Effector CD4-positive, alpha-beta T cell (primary cell): ENCODE results near the gene NFIB.

Experiments used
- DNase-seq: peaks from one replicate; pipeline ENCODE4 v3.0.0-alpha.2; 2020

Gene NFIB

GRCh38 chr9:14095277-14095676 lies 218.7 kb downstream of the NFIB start:
- no peak for DNase-seq

- no peak for DNase-seq
Measured at GRCh38 chr9:14094491-14094890, 219.4 kb downstream of the NFIB start.

GRCh38 chr9:14092344-14092743 lies 221.6 kb downstream of the NFIB start:
- no peak for DNase-seq

GRCh38 chr9:14089051-14089803 lies 224.7 kb downstream of the NFIB start:
- DNase-seq, result no peak

GRCh38 chr9:14087576-14087975 lies 226.4 kb downstream of the NFIB start:
- DNase-seq, result no peak

- no peak for DNase-seq
Measured at GRCh38 chr9:14086495-14086894, 227.4 kb downstream of the NFIB start.

GRCh38 chr9:14085810-14086209 lies 228.1 kb downstream of the NFIB start:
- DNase-seq, result no peak

GRCh38 chr9:14084867-14085266 lies 229.1 kb downstream of the NFIB start:
- DNase-seq, result no peak

GRCh38 chr9:14083366-14083765 lies 230.6 kb downstream of the NFIB start:
- DNase-seq, result no peak

- no peak for DNase-seq
Measured at GRCh38 chr9:14082732-14083131, 231.2 kb downstream of the NFIB start.

GRCh38 chr9:14081745-14082144 lies 232.2 kb downstream of the NFIB start:
- DNase-seq, result no peak

GRCh38 chr9:14080959-14081542 lies 232.9 kb downstream of the NFIB start:
- DNase-seq, result no peak

- DNase-seq, result no peak
Measured at GRCh38 chr9:14079440-14079839, 234.5 kb downstream of the NFIB start.

GRCh38 chr9:14077672-14078071 lies 236.3 kb downstream of the NFIB start:
- no peak for DNase-seq

- no peak for DNase-seq
Measured at GRCh38 chr9:14075218-14075617, 238.7 kb downstream of the NFIB start.

GRCh38 chr9:14072850-14073249 lies 241.1 kb downstream of the NFIB start:
- no peak for DNase-seq

GRCh38 chr9:14071484-14071883 lies 242.5 kb downstream of the NFIB start:
- no peak for DNase-seq

- DNase-seq, result no peak
Measured at GRCh38 chr9:14068690-14069089, 245.3 kb downstream of the NFIB start.

- no peak for DNase-seq
Measured at GRCh38 chr9:14066831-14067230, 247.1 kb downstream of the NFIB start.

- DNase-seq, result no peak
Measured at GRCh38 chr9:14066032-14066431, 247.9 kb downstream of the NFIB start.

- no peak for DNase-seq
Measured at GRCh38 chr9:14064940-14065339, 249.0 kb downstream of the NFIB start.

- DNase-seq, result no peak
Measured at GRCh38 chr9:14063756-14064155, 250.2 kb downstream of the NFIB start.

- no peak for DNase-seq
Measured at GRCh38 chr9:14062586-14063221, 251.2 kb downstream of the NFIB start.

- no peak for DNase-seq
Measured at GRCh38 chr9:14061936-14062585, 251.9 kb downstream of the NFIB start.
